ENCODE data around the gene OXER1.

GRCh38 chr2:42812899-42813479 lies 49.1 kb upstream of the OXER1 start:
- TF ChIP-seq POLR2A (IDR thresholded peaks at IDR 0.05), result no peak
- peak in 5 of 6 experiments; percentile 31 to 63 (median 56) for TF ChIP-seq CTCF (IDR thresholded peaks at IDR 0.05)

Data from thyroid gland (tissue), 4 donors.